Activated gamma-delta T cell (primary cell): Measurements from ENCODE around the gene COG2.
"Not testable (repeated sequence)": the region's sequence is repeated elsewhere in the genome, so short reads cannot be mapped to it uniquely, and the experiment has no call there.

Experiments
- DNase-seq: peaks from one replicate; lab custom pipeline; 2025; lab: John Stamatoyannopoulos, UW

Gene COG2

GRCh38 chr1:230669543-230669942 lies 27.3 kb downstream of the COG2 start:
- no peak for DNase-seq

GRCh38 chr1:230674581-230674980 lies 32.3 kb downstream of the COG2 start:
- DNase-seq, result no peak

GRCh38 chr1:230677200-230677599 lies 34.9 kb downstream of the COG2 start:
- DNase-seq, result no peak

GRCh38 chr1:230679192-230679591 lies 36.9 kb downstream of the COG2 start:
- no peak for DNase-seq

GRCh38 chr1:230679825-230680224 lies 37.5 kb downstream of the COG2 start:
- DNase-seq, result no peak

GRCh38 chr1:230680300-230681025 lies 38.2 kb downstream of the COG2 start:
- no peak for DNase-seq

- no peak for DNase-seq
Observed at GRCh38 chr1:230681599-230681998, 39.3 kb downstream of the COG2 start.

- DNase-seq, result no peak
Observed at GRCh38 chr1:230682274-230682673, 40.0 kb downstream of the COG2 start.

- no peak for DNase-seq
Observed at GRCh38 chr1:230682882-230683610, 40.8 kb downstream of the COG2 start.

- DNase-seq, result no peak
Observed at GRCh38 chr1:230684146-230684545, 41.9 kb downstream of the COG2 start.

- DNase-seq, result no peak
Observed at GRCh38 chr1:230684998-230685397, 42.7 kb downstream of the COG2 start.

- DNase-seq, result no peak
Observed at GRCh38 chr1:230686747-230687146, 44.5 kb downstream of the COG2 start.

GRCh38 chr1:230690101-230690500 lies 47.8 kb downstream of the COG2 start:
- no peak for DNase-seq

- DNase-seq, result no peak
Observed at GRCh38 chr1:230691615-230692014, 49.3 kb downstream of the COG2 start.

GRCh38 chr1:230693221-230693620 lies 50.9 kb downstream of the COG2 start:
- DNase-seq, result no peak

GRCh38 chr1:230693777-230694176 lies 51.5 kb downstream of the COG2 start:
- DNase-seq, result no peak

- DNase-seq, result no peak
Observed at GRCh38 chr1:230694464-230694863, 52.2 kb downstream of the COG2 start.

- DNase-seq, result no peak
Observed at GRCh38 chr1:230694991-230695390, 52.7 kb downstream of the COG2 start.

GRCh38 chr1:230696218-230696617 lies 53.9 kb downstream of the COG2 start:
- no peak for DNase-seq

GRCh38 chr1:230696722-230697437 lies 54.6 kb downstream of the COG2 start:
- DNase-seq, result no peak

GRCh38 chr1:230698130-230698529 lies 55.8 kb downstream of the COG2 start:
- DNase-seq, result no peak

GRCh38 chr1:230698964-230699363 lies 56.7 kb downstream of the COG2 start:
- DNase-seq, result not testable (repeated sequence)

- no peak for DNase-seq
Observed at GRCh38 chr1:230699716-230700115, 57.4 kb downstream of the COG2 start.
